GM21619 (cell line): ENCODE data around the gene GSX1.
"Not testable (repeated sequence)": the region's sequence is repeated elsewhere in the genome, so short reads cannot be mapped to it uniquely, and the experiment has no call there.

ENCODE experiments used
- ATAC-seq: cut with Tn5 transposase; IDR thresholded peaks from one replicate; pipeline ENCODE4 v1.9.1; 2021; ENCODE audit not compliant: unreplicated experiment

The GSX1 gene

DNA sequence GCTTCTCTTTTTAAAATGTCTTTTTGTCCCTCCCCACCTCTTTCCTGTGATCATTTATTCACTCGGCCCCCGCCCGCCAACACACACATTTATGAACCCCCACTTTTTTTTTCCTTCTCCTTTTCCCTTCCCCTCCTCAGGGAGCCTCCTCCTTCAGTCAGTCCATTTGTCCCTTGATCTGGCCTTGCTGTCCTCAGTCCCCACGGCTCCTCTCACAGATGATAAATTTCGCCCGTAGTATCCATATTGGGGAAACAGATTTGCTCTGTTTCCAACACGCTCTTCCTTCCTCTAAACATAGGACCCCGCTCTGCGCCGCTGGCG, 2.0 kb downstream of the GSX1 start:
- no peak for ATAC-seq

DNA sequence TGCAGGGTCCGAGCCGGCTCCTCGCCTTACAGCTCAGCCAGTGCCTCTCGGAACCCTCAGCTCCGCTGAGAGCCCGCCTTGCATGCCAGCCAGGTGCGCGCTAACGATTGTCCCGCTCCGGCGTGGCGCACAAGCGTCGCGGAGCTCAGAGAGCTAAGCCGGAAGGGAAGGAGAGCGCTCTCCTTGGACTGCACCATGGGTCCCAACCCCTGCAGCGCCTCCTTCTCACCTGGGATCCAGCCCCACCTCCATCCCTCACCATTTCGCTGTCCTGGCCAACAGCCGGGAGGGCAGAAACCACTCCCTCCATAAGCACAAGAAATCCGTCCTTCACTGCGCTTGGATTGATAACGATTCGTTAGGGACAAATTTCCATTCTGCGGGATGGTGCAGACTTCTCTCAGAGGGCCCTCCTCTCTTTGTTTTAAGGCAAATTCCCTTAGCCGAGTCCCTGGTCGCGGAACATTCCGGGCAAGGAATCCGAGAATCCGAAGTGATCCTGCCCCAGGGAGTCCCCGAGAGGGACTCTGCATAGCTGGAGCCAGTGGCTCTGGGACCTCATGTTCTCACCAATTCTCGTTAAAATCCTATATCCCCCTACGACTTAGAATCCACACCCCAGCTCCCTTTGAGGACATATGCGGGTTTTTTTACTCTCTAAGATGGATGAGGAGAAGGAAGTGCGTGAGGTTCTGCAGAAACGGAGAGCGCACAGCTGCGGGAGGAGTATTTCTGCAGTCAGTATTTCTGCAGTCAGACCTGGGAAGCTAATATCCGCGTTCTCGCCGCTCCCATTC, 2.8 kb downstream of the GSX1 start:
- ATAC-seq: no peak

DNA sequence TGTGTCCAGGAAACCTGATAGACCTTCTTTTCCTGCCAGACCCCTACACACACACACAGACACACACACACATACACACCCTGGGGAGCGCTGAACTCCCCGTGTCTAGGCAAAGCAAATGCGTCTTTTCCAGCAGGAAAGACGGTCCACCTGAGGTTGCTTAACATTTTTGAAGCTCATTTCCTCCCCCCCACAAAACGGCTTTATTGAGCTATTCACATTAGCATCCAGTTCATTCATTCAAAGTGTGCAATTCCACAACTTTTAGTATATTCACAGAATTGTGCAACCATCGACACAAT, 3.4 kb downstream of the GSX1 start:
- ATAC-seq: no peak

DNA sequence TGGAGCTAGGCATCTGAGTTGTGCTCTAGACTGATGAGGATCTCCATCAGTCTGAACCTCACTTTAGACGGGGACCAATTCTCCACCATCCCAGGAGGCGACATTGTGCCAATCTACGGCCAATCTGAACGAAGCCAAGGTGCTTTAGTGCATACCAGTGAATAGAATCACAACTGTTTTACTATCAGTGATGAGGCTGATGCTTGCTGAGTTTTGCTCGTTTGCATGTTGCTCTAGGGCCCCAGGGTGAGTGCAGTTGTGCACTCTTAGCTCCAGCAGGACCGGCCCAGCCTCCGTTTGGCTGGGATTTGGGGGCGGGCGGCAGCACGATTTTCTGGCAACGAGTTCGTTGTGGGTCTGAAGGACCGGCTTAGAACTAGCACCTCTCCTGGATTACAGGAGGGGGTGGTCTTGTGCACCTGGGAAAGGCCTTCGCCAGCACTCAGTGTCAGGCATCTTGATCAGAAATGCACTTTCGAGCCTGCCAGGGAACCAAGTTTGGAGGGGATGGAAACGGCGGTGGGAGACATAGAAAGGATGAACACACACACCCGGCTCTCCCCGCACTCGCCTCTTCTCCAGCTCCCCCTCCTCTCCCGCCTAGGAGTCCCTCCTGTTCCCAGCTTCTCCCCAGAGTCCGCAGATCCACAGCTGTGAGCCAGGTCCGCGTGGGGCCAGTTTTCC, 4.4 kb downstream of the GSX1 start:
- no peak for ATAC-seq

DNA sequence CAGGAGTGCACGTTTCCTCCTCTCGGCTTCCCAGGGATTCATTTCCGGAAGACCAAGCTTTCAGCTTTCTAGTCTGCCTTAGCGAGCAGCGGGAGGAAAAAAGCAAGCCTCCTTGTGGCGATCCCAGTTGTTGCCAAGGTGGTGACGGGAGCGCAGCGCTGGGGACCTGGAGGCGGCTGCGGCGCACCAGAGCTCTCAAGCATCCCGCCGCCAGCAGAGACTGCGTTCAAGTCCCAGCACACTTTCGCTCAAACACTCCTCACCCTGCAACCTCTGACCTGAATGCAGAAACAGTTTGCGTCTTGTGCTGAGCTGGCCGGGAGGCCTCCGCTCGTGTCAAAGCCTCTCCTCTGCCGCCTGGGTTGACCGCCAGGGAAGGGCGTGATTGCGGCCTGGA, 4.9 kb downstream of the GSX1 start:
- no peak for ATAC-seq

DNA sequence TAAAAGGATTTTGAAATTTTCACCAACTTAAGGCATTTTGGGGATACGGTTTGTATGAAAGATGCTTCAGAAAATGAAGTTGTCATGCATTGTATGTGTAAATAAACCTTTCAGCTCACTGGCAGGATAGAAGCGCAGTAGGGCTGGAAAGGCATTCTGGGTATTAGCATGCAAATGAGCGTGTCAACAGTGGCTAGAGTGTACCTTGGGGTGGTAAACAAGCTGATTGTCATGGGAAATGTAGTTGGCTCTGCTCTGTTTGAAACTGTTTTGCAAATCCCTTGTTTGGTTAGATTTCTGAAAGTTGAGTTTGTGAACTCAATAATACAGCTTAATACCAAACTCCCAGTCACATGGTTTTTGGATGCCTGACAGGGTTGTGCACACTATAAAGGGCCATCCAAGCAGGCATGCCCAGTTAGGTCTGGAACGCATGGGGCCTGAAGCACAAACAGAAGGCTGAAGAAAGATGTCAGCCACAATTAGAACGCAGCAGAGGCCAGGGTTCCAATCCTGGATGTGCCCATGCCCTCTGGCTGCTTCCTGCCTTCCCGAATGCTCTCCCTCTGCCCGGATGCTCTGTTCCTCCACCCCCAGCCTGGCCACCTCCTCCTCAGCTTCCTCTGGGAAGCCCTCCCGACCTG, 14.6 kb downstream of the GSX1 start:
- ATAC-seq: no peak

DNA sequence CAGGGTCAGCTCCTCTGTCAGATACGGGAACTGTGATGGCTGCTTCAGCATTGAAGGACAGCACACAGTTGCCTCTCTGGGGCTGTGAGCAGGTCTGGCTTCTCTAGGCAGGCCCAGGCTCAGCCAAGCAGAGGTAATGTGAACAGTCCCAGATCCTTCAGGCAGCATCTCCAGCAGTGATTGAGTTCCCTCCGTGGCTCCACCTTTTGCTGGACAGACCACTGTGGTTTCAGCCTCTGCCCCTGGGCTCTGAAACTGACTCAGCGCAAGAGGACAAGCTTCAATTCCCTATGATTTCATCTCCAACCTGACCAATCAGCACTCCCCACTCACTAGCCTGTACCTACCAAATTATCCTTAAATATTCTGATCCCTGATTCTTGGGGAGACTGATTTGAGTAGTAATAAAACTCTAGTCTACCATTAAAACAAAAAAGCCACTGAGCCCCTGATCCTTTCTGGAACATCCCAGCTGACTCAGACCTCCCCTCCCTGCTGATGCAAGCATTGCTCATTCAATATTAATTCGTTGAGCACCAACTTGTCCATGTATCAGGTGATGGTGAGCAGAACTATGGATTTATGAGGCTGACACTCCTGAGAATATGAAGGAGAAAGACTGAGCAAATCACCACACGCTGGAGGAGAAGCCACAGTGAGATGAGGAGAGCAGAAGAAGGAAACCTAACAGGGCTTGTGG, 16.7 kb downstream of the GSX1 start:
- no peak for ATAC-seq

DNA sequence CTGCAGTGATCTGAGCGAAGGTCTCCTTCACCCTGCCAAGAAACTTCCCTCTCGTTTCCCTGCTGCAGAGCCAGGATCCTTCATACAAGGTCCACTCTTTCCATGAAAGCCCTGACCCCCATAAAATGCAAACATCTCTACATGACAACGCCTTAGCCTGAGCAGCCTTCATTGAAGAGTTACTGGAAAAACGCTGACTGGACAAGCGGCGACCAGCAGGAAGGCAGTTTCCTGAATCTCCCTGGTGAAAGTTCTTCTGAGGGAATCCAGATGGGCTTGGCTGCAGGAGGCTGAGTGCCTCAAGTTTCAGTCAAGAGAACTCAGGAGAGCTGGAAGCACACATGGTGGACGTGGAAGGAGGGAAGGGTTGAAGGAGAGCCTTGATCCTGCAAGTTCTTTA, 17.7 kb downstream of the GSX1 start:
- no peak for ATAC-seq

DNA sequence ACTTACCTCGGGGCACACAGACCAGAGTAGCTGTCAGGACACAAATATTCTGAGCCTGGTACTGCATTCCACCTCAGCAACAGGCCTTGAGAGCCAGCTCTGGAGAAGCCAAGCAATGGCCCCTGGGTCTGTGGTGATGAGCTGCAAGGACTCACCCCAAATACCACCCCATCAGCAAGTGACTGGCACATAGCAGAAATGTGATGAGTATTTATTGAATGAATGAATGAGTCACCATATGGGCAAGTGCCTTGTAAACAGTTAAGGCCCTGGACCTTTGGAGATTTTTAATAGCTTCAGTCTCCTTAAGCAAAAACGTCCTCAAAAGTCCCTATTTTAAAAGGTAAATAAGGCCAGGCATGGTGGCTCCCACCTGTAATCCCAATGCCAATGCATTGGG, 18.2 kb downstream of the GSX1 start:
- no peak for ATAC-seq

DNA sequence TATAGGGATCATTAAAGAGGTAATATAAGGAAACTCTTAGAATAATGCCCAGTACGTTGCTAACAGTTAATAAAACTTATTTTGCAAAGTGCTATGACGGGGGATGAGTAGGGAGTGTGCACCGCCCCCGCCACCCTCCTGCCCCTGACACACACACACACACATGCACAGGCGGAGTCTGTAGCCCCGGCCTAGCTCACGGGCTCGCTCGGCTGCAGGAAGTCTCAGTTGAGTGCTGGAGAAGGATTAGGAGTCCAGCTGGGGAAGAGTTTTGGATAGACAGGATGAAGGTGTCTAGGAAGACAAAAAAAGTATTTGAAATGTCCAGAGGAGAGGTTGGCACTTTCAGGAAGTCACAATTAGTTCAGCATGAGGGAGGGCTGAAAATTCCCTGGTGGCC, 21.5 kb downstream of the GSX1 start:
- no peak for ATAC-seq

DNA sequence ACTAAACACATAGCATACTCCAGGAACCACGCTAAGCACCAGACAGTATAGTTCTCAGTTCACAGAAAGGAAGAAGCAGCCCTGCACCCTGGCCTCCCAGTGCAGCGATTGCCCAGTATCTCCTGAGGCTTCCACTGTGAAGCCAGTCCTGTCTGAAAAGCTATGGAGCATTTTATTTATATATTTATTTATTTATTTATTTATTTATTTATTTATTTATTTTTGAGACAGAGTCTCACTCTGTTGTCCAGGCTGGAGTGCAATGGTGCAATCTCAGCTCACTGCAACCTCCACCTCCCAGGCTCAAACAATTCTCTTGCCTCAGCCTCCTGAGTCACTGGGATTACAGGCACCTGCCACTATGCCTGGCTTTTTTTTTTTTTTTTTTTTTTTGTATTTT, 25.5 kb downstream of the GSX1 start:
- not testable (repeated sequence) for ATAC-seq

DNA sequence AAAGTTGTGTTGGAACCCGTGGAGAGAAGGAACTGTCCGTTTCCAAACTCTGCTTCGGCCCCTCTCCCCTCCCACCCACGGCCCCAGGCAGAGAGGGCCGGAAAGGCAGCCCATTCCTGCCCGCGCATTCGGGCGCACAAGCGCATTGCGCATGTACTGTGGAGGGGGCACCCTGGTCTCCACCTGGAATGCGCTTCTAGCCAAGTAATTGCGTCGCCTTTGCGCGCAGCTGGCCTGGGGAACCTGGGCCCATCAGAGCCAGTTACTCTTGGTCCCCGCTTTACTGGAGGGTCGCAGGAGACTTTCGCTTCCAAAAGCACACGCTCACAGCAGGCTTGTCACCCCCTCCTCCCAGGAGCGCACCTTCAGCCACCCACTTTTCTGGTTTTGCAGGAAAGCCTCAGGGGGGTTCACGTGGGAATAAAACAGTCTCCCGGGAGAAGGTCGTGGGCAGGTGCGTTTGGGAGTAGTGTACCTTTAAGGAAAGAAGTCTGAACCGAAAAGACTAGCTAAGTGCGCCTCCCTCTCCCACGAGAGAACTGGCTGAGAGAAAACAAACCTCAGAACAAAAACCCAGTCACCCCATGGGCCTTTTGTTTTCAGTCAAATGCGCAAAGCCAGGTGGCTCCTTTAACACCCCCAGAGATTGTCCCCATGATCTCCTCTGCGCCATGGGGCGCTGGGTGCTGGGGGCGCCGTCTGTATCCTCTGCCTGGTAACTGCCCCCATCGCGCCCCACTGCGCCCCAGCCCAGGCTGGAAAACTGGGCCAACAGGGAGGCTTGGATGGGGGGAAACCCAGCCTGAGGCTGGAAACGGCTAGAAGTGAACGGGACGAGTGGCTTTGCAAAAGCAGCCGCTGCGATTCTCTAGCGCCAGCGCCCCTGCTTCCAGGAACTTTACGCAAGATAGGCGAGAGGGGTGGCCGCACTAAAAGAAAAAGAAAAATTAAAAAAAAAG, 28.5 kb downstream of the GSX1 start:
- ATAC-seq: no peak

DNA sequence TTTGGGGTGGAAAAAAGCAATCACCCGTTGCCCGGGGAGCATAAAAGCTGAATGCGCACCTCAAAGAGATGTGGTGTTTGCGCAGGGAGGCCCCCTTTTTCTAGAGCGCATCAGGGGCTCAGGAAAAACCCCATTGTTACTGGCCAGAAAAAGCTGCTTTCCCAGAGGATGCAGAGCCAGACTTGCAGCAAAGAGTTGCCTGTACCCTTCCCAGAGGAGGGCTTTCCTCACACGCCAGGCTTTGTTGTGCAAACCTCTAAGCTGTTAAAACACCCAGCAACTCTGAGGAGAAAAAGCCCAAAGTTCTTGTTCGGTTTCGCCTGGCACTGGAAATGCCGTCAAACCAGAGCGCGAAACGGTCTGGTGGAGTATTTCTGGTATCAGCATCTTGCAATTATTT, 29.3 kb downstream of the GSX1 start:
- no peak for ATAC-seq

DNA sequence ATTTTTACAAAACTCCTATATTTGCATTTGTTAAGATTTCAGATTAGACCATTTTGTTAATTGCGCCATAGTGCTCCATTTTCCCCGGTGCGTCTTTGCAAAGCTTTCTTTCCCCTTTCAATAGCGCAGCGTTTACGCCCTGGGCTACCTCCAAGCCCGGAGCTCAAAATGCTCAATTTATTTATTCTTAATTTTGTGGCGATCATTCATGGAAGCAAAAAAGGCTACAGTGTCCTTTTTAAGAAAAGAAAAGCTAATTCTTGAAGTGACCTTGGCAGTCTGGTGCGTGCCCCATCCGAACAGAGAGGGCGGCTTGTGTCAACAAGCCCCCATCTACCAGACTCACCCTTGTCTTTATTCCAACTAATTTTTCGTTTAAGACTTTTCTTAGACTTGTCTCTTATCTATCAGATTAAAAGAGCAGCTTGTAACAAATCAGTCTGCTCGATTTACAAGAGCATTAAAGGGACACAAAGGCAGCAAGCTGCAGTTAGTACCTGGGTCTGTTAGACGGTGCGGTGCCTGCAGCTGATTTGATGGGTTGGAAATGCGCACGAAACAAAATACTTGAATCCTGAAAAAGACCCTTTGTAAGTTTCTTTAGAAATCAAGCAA, 30.1 kb downstream of the GSX1 start:
- ATAC-seq: no peak

DNA sequence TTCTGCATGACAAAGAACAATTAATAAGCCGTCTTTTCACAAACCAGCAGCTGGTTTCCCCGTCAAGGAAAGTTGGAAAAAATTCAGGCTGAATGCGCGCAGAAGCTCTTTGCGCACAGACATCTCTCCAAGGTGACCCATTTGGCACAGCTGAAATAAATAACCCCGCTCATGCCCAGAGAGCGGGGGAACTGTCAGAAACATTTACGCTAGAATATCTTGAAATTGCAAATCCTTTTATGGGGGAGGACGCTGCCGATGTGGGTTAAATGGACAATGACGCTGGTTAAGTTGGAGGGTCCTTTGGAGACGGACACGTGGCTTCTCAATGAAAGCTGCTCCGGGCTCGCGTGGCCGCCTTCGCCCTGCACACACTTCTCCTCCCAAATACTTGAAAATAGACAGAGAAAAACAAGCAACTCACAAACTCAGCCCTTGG, 30.6 kb downstream of the GSX1 start:
- ATAC-seq: no peak

DNA sequence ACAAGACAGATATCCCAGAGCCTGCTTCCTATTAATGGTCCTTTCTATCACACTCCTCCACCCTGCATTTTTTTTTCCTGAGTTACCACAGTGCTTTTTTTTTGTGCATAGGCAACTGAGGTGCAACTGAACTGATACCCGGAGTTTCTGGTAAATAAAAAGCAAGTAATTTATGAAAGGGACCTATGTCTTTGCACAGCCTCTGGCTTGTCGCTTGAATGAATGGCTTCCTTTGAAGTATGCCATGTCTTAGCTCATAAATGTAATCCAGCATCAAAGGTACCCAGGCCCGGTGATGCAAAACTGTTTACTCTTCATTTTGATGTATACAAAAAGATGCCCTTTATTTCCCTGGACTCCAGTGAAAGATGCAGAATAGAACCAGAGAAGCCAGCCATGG, 31.8 kb downstream of the GSX1 start:
- ATAC-seq: no peak

DNA sequence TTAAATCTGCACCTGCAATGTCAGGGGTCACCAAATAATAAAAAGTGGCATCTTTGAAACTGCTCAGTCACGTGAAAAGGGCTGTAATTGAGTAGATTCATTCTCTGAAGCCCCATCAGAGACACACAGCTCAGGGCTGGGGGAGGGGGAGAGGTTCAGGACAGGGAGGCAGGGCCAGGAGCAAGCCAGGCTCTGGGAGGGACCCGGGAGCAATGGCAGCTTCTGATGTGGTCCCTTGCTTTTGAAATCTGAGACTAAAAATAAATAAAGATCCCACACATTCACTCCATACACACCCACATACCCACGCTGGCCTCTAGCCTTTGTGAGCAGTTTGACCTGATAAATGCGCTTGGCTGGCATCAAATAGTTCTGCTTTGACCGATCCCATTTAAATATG, 32.8 kb downstream of the GSX1 start:
- ATAC-seq: no peak

DNA sequence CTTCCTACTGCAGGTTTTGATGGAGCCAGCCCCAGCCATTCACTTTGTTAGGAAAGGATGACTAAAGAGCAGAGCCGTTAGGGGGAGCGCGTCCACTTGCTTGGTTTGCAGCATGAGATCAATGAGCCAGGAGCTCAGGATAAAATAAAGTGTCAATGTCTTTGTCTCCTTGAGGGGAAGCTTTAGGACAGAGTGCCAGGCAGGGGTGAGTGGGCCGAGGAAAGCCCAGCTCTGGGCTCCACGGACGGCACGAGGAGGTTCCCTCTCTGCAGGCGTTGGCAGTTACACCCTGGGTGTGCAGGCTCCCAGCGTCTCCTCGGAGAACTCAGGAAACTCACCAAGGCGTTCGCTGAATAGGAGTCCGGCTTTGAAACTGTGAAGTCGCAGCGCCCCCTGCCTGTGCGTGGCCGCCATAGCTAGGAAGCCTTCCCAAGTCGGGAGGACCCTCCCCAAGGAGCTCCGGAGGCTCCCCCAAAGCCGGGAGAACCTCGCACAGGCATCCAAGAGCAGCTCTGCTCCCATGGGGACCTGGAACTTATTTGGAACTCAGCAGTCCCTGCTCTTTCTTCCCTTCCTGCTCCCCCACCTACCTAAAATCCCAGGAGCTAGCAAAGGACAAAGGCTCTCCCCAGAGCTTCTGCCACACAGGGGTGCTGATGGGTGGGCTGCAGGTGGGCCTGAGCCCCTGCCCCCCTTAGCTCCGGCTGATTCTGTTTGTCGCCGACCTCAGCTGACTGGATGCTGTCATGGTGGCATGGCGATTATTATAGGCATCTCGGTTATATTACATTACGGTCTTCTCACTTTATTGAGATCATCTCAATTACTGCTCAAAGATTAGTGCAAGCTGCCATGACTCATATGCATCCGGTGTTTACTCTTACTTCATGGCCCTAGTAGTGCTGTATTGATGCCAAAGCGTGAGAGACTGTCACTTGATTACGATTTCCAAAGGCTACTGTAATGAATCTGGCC, 34.4 kb downstream of the GSX1 start:
- no peak for ATAC-seq

DNA sequence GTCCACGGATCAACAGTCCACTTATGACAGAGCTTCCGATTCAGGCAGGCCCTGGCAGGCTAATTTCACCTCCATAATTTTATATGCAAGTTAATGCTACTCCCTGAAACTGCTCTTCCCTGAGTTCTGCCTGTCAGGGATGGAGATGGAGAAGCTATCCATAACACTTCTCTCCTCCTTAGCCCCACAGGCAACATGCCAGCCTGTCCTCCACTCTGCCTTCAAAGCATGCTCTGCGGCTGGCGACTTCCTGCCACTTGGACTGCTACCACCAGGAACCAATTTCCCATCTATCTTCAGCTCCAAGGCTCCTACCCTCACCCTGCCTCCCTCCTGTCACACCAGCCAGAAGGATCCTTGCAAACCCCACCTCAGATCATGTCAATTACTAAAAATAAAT, 35.4 kb downstream of the GSX1 start:
- no peak for ATAC-seq
